ENCODE measurements around the gene STK4. TPM values are rescaled to one million over a fixed set of nuclear protein-coding genes. Genes with fewer than 3 reads are reported as not detected.

Gene STK4
- total RNA-seq, 1 donor from 2014 or later, result 28.3 TPM

DNA sequence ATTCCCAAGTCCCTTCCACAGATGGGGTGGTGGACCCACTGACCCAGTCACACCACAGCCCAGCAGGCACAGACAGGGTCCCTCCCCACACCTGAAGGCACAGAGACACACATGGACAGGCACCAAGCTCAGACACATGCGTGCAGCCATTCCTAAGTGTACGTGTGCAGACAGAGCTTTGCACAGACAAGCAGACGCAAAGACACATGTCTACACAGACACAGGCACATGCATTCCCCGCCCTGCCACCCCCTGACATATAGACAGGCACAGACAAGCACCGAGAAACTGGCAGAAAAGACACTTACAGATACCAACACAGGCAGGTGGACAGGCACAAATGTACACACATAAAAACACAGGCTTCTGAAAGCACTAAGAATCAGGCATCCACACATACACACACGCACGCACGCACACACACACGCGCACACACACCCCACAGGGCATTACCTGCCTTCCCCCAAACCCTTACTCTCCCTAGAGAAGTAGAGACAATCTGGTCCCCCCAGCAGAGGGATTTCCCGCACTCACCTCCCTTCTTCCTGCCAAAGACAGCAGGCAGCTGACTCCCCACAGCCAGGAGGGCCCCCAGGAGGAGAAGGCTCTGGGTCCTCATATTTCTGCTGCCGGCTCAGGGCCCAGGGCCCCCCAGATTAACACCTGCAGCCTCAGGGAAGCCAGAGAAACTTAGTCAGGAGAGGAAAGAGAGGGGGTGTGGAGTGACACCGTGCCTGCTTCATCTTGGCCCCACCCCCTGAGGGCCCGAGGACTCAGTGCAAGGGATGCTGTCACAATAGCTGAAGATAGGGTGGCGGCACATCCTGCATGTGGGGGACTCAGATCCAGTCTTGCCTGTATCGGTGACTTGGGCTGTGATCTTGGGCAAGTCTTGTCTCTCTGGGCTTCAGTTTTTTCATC, 148.4 kb downstream of the STK4 start, which contains the start of gene WFDC5:
WFDC5 (minus strand) TSS at position 710 of the 921 bp plus-strand sequence; CDS start at position 619, 91 bp downstream.
- DNase-seq, result no peak

DNA sequence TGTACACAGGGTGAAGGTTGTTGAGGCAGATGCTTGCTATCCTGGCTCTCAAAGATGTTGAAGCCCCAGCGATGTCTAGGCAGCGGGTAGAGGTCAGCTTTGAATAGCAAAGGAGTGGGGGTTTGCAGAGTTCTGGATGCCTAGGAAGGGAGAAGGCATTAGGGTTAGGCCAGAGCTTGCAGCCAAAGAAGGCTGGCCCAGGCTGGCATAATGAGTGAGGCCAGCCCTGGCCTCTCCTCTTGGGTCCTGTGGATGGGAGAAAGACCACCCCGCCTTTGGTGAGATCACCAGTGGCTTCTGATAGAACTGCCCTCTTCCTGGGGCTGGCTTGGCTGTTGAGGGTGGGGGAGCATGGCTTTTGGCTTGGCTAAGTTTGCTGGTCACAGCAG, 149.1 kb downstream of the STK4 start:
- DNase-seq, result no peak

DNA sequence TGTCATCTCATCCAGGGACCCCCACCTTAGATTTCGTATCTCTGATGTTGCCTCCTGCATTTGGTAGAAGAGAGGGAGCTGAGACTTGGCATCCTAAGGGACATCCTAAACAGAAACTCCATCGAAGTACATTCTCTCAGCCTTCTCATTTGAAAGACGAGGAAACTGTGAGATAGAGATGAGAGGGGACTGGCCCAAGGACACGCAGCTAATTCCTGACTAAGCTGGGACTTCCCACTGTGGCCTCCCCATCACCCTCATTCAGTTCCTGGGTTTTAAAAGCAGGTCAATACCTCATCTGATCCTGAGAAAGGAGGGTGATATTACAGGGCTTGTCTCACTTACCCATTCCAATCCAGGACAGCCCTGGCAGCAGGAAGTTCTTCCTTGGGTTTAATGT, 149.5 kb downstream of the STK4 start:
- no peak for DNase-seq

DNA sequence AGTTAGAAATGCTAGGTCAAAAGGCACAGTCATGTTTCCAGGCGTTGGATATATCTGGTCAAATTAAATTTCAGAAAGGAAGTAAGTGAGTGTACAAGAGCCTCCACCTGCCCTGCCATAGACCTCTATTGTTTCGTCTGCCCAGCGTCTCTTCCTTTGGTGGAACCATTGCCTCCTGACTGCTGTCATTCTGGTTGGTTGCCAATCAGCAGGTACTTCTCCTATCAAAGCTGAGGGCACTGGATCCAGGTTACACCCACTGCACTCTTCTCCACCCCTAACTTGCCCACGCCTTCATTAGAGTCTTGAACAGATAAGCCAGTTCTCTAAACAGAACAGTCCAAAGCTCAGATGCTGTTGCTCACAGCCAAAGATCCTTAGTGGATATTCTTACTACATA, 151.3 kb downstream of the STK4 start:
- DNase-seq, result no peak

DNA sequence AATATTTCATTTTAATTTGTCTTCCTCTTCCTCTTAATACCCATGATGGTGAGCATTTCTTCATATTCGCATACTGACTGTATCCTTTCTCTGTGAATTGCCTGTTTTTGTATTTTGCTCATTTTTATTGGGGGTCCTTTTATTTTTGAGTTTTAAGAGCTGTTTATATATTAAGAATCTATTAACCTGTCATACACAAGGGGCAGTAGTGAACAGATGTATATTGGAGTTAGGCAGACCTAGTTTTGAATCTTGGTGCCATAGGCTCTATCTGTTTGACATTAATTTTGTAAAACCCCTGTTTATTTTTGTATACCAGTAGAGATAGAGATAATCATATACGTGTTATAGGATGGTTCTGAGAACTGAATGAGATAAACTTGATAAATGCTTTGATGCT, 151.7 kb downstream of the STK4 start:
- no peak for DNase-seq

DNA sequence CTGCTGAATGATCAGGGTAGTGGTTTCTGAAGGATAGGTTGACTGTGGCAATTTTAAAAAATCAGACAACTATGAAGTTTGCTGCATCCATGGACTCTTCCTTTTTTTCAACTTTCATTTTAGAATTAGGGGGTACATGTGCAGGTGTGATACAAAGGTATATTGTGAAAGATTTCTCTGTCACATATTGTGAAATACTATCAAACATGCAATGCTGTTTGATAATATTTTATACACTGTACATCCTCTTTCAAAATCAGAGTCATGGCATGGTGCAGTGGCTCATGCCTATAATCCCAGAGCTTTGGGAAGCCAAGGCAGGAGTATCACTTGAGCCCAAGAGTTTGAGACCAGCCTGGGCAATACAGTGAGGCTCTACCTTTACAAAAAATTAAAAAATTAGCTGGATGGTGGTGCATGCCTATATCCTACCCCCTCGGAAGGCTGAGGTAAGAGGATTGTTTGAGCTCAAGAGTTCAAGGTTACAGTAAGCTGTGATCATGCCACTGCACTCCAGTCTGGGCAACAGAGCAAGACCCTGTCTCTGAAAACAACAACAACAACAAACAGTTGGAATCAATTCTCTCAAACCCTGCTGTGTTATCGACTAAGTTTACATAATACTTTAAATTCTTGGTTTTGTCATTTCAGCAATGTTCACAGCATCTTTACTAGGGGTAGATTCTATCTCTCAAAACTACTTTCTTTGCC, 153.4 kb downstream of the STK4 start:
- DNase-seq, result no peak

DNA sequence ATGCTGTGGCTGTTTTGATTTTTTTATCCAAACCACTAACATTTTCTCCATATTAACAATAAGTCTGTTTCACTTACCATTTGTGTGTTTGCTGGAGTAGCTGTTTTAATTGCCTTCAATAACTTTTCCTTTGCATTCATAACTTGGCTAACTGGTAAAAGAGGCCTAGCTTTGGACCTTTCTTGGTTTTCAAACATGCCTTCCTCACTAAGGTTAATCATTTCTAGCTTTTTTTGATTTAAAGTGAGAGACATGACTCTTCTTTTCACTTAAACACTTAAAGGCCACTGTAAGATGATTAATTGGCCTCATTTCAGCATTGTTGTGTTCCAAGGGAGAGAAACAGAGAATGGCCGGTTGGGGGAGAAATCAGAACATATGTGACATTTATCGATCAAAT, 155.1 kb downstream of the STK4 start:
- DNase-seq, result no peak

DNA sequence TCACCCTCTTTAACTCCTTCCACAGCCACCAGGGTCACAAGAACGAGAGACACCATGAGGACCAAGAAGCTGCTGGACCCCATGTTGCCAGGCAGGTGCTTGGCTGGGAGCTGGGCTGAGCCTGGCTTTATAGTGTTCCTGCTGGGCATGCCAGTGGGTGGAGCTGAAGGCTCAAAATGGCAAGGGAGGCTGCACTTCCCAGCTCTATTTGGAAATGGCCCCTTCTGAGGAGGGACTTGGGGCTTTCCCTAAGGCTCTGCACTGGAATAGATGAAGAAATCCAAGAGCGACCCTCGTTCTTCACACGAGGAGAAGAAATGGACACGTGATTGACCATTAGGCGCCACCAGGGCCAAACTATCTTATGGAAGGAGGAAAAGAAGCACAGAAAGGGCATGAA, 158.1 kb downstream of the STK4 start, which contains the start of gene WFDC12:
WFDC12 (minus strand) TSS at position 101 of the 400 bp plus-strand sequence; CDS start at position 83, 18 bp downstream.
- DNase-seq, result no peak

DNA sequence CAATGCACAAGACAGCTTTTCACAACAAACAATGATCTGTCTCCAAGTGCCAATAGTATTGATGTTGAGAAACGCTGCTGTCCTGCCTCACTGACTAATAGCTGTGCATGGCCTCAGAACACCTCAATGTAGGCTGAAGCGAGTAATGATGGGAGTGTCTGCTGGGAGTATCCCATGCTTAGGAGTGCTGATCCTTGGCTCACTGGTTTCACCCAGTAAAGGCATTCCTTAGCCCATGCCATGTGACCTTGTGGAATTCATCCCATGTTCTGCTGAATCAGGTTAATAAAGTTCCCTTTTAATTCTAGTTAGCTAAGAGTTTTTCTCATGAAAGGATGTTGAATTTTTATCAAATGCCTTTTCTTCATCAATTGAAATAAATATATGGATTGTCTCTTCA, 161.8 kb downstream of the STK4 start:
- no peak for DNase-seq

Small RNA genes lying within 50 kb of the gene (small RNA-seq; reads per million reads assigned to genes)
- not detected for gene RF00019 (ENCODE audit: low replicate concordance)

Other genes starting within 250 kb of the STK4 start
- gene KCNK15, start 220.6 kb upstream of the STK4 start, total RNA-seq, result 0.59 TPM
- gene RIMS4, start 156.0 kb upstream of the STK4 start, total RNA-seq, result 1.3 TPM
- 87.6 TPM for gene YWHAB, start 80.8 kb upstream of the STK4 start, total RNA-seq
- 18.3 TPM for gene PABPC1L, start 56.5 kb upstream of the STK4 start, total RNA-seq
- 4.8 TPM for gene TOMM34, start 6.1 kb upstream of the STK4 start, total RNA-seq
- 0.49 TPM for gene KCNS1, start 134.6 kb downstream of the STK4 start, total RNA-seq
- gene WFDC5, start 148.7 kb downstream of the STK4 start, total RNA-seq, result 5.2 TPM
- 1.1 TPM for gene WFDC12, start 158.0 kb downstream of the STK4 start, total RNA-seq
- gene PI3, start 208.4 kb downstream of the STK4 start, total RNA-seq, result 509 TPM
- not detected for gene SEMG1, start 240.5 kb downstream of the STK4 start, total RNA-seq